Measurements from ENCODE around the gene IGSF3.
A peak's percentile ranks its signal among the peaks of the same experiment; 100 is the strongest.
"Not testable (repeated sequence)": the region's sequence is repeated elsewhere in the genome, so short reads cannot be mapped to it uniquely, and the experiment has no call there.

The IGSF3 gene

GRCh38 chr1:116607463-116607862, 60.1 kb downstream of the IGSF3 start:
- DNase-seq (ENCODE audit: low read depth in 2 of 2); H3K4me3 ChIP-seq (replicated peaks in 1 of 2; ENCODE audit: low read depth in 2 of 2, low read length in 2 of 2): not testable (repeated sequence)

- peak in 1 of 2 donors; percentile 10 for DNase-seq (ENCODE audit: low read depth in 2 of 2)
- H3K4me3 ChIP-seq (replicated peaks in 1 of 2; ENCODE audit: low read depth in 2 of 2, low read length in 2 of 2), result not testable (repeated sequence)
Measured at GRCh38 chr1:116606067-116606466, 61.5 kb downstream of the IGSF3 start.

GRCh38 chr1:116605315-116605714, 62.2 kb downstream of the IGSF3 start:
- H3K4me3 ChIP-seq (replicated peaks in 1 of 2; ENCODE audit: low read depth in 2 of 2, low read length in 2 of 2), result no peak overlapping the region
- TF ChIP-seq CTCF (IDR thresholded peaks at IDR 0.05; ENCODE audit: low read depth, low read length), result no peak
- no peak for DNase-seq (ENCODE audit: low read depth in 2 of 2)

DNA sequence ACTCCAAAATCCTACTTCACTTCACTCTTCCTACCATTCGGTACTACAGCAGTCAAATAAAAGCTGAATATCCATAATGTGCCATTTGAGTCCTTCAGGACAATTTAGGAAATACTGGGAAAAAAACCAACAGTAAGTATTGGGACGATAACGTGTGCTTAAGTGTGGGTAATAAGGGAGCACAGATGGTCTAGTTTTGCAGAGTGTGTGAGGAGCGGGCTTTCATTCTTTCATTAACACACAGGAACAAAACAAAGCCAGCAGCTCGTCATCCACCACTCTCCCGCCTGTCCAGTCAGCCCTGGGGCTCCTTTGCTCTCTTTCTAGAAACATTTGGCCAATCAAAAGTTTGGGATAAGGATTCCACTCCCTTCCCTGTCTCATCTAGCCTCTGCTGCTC, 63.1 kb downstream of the IGSF3 start:
- not testable (repeated sequence) for DNase-seq (ENCODE audit: low read depth in 2 of 2); H3K4me3 ChIP-seq (replicated peaks in 1 of 2; ENCODE audit: low read depth in 2 of 2, low read length in 2 of 2)

DNA sequence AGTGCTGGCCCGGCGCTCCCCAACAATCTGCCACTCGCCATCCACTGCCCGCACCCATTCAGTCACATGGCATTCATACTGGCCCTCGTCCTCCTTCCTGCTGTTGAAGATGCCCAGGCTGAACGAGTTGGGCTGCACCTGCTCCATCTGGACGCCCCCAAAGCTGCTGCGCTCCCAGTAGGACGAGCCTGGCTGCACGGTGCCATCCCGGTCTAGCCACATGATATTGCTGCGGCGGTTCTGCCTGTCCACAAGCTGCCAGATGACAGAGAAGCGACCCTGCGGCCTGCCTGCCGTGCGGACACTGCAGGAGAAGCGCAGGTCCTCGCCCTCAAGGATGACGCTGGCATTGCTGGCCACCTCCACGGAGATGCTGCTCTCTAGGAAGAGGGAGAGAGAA, 63.9 kb downstream of the IGSF3 start:
- DNase-seq (ENCODE audit: low read depth in 2 of 2); H3K4me3 ChIP-seq (replicated peaks in 1 of 2; ENCODE audit: low read depth in 2 of 2, low read length in 2 of 2): not testable (repeated sequence)

- DNase-seq (ENCODE audit: low read depth in 2 of 2); H3K4me3 ChIP-seq (replicated peaks in 1 of 2; ENCODE audit: low read depth in 2 of 2, low read length in 2 of 2): not testable (repeated sequence)
Measured at GRCh38 chr1:116599369-116599768, 68.2 kb downstream of the IGSF3 start.

DNA sequence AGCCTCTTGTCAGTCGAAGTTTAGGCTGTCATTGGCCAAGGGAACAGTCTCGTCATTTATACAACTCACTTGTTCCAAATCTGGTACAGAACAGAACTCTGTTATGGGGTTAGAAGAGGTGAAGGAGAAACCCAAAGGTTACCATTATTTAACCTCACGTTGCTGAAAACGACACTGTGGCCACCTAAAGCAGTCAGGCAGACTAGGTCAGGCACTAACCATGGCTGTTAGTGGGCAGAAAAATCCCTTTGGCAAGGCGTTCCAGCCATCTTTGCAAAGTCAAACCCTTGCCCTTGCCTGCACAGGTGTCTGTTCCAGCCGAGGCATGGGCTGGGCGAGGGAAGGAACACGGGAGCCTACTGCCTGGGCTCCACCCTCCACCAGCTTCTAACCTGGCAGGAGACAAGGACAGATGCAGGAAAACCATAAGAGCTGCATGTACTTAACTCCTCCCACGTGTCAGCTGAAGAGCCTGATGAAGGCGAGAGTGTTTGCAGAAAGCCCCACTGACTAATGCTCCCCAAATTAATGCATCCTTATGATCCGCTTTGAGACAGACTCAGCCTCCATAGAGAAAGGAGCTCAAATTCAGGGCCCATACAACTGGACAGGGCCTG, 69.0 kb downstream of the IGSF3 start:
- not testable (repeated sequence) for DNase-seq (ENCODE audit: low read depth in 2 of 2); H3K4me3 ChIP-seq (replicated peaks in 1 of 2; ENCODE audit: low read depth in 2 of 2, low read length in 2 of 2)

- not testable (repeated sequence) for DNase-seq (ENCODE audit: low read depth in 2 of 2); H3K4me3 ChIP-seq (replicated peaks in 1 of 2; ENCODE audit: low read depth in 2 of 2, low read length in 2 of 2)
Measured at GRCh38 chr1:116597388-116597787, 70.1 kb downstream of the IGSF3 start.

GRCh38 chr1:116596742-116597307, 70.7 kb downstream of the IGSF3 start:
- H3K4me3 ChIP-seq (replicated peaks in 1 of 2; ENCODE audit: low read depth in 2 of 2, low read length in 2 of 2); DNase-seq (ENCODE audit: low read depth in 2 of 2): not testable (repeated sequence)

DNA sequence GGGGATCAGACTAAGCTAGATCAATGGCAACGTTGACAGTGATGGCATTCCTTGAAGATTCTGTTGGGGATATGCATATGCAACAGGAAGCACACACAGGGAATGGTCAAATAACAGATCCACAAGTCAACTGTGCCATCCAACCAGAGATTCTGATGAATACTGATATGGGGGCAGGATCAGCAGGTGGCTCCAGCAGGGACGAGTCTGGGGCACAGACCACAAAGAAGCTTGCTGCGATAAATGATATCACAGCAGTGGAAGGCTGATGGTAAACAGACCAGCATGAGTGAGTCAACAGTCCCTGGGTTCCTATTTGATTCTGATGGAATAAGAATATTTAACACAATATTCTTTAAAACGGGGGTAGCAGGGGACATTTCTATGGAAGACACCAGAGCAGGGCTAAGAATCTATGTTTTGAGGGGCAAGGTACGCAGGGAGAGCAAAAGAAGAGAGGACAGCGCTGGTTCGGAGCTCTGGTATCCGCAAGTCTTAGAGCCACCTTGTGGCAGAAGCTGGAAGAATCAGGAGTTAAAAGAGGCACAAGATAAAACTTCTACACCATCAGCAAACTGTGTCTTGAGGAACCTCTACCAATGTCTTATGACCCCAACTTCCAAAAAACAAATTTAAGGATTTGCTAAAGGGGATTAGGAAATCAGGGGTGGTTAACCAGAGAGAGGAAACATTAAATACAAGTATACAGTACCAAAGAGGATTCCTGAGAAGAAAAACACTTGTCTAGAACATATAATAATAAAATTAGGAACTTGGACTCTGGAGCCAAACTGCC, 71.4 kb downstream of the IGSF3 start:
- peak; percentile 45 to 55 for DNase-seq (ENCODE audit: low read depth in 2 of 2)
- H3K4me3 ChIP-seq (replicated peaks in 1 of 2; ENCODE audit: low read depth in 2 of 2, low read length in 2 of 2), result not testable (repeated sequence)
- TF ChIP-seq CTCF (IDR thresholded peaks at IDR 0.05; ENCODE audit: low read depth, low read length), result peak; percentile 43

DNA sequence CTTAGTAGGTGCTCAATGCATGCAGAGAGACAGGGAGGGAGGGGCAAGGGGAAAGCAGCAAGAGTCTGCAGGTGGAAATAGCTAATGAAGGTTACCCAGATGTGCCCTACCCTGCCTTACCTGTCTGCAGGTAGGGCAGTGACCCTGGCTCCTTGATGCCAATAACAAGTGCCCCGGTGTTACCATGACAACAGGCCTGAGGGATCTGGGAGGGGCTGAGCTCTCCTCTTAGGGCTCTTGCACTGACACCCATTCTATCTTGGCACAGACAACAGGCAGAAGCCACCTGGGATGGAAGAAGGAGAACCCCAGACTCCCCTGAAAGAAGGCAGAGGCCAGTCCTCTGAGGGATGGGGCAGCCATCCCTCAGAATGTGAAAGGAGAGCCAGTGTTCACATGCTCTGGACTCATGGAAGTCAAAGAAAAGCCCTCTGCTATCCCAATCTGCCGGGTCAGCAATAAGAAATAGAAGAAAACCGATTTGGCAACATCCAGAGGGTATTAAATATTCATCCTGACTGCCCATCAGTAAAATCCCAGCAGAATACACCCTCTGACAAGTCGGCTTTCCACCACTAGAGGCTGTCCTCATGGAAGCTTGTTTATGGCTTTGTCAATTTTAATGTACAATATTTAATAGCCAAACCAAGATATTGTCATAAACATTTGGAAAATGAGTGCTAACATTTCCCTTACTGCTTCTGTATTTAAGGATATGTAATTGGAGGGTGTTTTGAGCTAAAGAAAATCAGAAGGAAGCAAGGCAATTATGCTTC, 72.3 kb downstream of the IGSF3 start:
- peak; percentile 22 to 32 for DNase-seq (ENCODE audit: low read depth in 2 of 2)
- peak; percentile 59 for TF ChIP-seq CTCF (IDR thresholded peaks at IDR 0.05; ENCODE audit: low read depth, low read length)

DNA sequence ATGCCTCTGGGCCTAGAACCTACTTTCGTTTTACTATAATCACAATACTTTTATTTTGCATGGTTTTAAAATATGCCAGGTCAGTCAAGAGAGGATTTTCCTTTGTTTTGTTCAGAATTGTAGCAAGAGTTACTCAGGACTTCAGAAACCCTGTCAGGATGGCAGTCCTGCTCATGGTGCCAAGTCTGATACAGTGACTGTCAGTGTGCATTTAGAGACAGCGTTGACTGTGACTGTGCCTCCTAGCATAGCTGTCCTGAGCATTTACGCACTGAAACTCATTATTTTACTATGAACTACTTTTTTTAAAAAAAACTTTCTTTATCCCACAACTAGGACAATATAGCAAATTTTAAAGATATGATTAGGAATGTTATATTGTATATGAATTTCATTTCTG, 73.6 kb downstream of the IGSF3 start:
- not testable (repeated sequence) for H3K4me3 ChIP-seq (replicated peaks in 1 of 2; ENCODE audit: low read depth in 2 of 2, low read length in 2 of 2); DNase-seq (ENCODE audit: low read depth in 2 of 2)

More for the DNA sequence above, 72.3 kb downstream of the IGSF3 start:
- H3K4me3 ChIP-seq (replicated peaks in 1 of 2; ENCODE audit: low read depth in 2 of 2, low read length in 2 of 2), result not testable (repeated sequence)

- DNase-seq (ENCODE audit: low read depth in 2 of 2); H3K4me3 ChIP-seq (replicated peaks in 1 of 2; ENCODE audit: low read depth in 2 of 2, low read length in 2 of 2): not testable (repeated sequence)
Measured at GRCh38 chr1:116593401-116593800, 74.1 kb downstream of the IGSF3 start.

DNA sequence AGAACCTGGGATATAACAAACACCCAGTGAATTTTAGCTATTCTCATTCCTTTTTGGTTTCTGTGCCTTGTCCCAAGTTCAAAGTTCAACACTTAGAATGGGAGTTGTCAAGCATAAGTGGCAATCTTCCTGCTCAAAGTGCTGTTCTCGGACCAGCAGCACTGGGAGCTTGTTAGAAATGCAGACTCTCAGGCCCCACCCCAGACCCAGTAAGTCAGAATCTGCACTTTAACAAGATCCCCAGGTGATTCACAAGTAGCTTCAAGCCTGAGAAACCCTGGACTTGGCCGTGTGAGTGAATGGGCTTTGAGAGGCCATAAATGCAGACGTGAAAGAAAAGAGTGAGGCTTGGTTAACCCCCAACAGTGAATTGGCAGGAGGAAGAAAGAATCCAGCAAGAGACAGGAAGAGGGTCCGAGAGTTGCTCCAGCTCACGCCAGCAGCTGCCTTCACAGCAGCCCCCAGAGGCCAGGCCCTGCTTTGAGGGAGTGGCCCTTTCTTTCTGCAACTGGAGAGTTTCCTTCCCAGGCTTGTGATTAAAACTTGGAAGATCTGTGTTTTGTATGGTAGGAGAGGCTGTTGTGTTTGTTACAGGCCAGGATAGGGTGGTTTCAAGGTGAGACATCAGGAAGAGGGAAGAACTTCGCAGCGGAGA, 75.5 kb downstream of the IGSF3 start:
- DNase-seq (ENCODE audit: low read depth in 2 of 2); H3K4me3 ChIP-seq (replicated peaks in 1 of 2; ENCODE audit: low read depth in 2 of 2, low read length in 2 of 2): not testable (repeated sequence)
